HS-27A (cell line): ENCODE results near the gene PCDH12.

ENCODE experiments used
- DNase-seq: peaks from one replicate; pipeline ENCODE4 v3.0.0-alpha.2; 2012; ENCODE audit warnings: low read depth, missing footprints

Gene PCDH12

DNA sequence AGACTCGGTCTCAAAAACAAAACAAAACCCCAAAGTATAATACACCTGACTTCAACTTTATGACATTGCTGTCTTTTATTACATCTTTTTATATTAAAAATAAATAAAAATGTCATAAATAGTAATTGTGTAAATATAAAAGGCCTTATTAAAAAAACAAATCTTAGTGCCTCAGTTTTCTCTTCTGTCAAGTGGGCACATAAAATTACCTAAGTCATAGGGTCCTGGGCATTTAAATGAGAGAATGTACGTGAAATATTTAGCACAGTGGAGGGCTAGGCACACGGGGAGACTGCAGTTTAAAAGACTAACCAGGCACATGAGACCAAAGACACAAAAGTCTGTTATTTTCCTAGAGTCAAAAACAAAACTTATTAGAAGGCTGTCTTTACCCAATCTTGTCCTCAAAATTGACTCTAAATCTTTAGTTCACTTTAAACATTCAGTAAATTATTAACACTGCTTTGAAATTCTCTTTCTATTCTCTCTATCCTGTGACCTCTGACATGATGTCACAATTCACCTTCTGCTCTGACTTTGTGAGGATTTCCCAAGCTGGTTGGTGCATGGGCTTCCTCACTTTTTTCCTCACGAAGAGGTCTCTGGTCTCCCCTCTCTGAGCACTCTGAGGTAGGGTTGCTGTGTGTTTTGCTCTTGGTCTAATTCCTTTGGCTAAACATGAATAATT lies 8.4 kb upstream of the PCDH12 start:
- DNase-seq: no peak

DNA sequence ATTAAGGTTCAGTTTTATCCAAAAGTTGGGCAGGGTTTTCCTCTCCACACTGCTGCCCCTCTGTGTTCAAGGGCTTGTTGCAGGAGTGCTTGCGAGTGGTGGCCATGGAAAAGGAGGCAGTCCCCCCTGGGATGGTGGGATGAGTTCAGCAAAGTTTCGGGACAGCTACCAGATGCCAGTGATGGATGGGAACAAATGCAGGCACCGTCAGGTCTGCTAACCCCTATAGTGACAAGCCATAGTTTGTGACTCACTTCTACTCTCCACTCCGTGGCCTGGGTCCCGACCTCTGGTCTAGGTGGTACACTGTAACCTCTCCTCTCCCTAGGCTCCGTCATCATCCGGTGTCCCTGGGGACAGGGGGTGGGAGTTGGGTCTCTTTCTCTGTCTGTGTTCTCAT lies 7.1 kb upstream of the PCDH12 start:
- no peak for DNase-seq

DNA sequence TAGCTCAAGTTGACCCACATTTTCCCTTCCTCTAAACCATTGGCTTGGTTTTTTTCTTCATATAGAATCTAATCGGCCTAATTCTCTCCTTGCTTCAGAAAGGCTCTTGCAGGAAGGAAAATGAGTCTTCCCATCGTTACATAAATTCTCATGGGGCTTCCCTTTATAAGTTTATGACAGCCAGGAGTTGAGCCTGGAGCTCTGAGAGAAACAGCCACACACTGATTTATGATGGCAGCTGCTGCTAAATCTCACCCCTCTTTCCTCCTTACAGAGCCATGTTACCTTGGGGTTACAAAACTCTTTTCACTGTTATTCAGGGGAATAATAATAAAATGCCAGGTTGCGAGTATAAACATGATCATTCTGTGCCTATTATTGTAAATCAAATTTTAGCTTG lies 5.7 kb upstream of the PCDH12 start:
- DNase-seq: no peak

DNA sequence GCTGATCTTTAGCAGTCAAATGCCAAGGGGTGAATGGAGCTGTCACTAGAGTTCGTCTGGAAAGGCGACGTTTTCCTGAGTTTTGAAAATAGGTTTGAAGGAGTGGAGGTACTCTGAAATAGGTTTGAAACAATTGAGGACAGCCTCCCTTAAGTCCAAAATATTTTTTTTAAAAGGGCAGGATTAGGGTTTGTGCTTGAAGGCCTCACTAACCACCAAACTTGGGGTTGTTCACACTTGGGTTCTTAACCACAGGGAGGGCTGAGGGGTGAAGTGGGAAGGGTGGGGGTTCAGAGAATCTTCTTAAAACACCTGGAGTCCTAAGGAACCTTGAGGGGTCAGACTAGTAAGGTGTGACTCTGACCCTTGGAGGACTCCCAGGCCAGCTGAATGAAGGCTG lies 3.5 kb upstream of the PCDH12 start:
- DNase-seq: no peak

DNA sequence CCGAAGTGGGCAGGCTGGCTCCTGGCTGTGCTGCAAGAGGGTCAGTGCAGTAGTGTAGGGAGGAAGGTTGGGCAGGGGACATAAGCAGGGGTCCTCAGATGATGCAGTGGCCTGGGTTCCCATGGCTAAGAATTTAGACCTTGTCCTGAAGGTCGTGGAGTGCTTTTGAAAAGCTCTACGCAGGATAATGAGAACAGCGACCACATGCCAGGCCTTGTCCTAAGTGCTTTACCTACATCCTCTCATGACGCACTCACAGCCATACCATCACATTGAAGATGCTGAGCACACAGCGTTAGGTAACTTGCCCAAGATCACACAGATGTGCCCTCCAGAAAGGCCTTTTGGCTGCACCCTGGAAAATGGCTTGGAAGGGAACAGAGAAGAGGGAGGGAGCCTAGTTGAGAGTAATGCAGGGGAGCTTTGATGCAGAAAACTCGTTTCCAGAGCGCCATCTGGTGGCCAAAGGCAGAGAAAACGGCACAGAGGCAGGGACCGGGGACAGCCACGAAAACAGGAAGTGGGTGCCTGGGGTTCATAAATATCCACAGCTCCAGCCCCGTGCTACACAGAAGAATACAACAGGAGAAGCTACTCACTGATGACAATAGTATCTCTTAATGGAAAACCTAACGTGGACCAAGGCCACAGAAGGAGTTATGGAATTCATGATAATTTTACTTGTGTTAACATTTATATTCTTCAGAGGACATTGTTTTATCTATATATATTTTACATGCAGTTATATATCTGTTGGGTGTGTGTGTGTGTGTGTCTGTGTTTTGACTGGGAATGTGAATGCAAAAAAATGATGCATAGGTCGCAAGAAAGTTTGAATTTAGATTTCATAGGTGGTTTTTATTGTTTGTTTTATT lies 2.7 kb upstream of the PCDH12 start:
- peak; percentile 30 for DNase-seq

DNA sequence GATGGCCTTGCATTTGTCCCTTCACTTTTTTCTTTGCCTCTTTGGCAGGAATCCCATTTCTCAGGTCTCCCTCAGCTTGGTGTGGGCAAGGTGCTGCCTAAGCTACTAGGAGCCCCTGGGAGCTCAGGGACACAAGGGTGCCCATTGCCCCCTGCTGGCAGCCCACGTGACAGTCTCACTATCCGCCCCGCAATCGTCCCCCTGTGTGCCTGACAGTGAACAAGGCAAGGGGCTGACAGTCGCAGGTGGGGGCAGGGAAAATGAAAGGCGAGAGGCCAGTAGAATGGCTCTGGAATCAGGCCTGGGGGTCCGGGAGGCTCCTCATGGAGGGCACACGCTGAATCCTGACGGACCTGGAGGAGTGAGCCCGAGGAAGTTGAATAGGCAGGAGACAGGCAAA lies 2.0 kb upstream of the PCDH12 start:
- no peak for DNase-seq

DNA sequence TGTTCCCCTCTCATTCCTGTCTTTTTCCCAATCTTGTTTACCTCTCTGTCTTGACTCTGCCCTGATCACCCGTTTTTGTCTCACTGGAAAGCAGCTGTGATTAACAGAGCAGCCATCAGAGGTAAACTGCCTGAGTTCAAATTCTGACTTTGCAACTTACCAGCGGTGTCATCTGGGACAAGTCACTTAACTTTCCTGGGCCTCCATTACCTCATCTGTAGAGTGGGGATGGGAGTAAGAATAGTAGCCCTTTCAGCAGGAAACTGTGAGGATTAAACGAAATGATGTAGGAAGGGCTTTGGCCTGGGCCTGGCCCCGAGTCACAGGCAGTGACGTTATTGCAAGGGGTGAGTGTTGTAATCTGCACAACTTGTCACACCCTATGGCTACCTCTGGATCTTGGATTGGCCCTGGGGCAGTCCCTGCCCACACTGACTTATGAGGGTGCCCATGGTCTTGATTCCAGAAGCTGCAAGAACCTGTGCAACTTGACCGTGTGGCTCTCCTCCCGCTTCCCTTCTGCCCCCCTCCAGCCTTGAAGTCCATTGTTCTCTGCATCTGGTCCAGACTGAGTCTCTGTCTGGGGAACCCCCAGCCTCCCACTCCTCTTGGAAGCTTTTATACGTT lies 657 bp upstream of the PCDH12 start:
- no peak for DNase-seq

DNA sequence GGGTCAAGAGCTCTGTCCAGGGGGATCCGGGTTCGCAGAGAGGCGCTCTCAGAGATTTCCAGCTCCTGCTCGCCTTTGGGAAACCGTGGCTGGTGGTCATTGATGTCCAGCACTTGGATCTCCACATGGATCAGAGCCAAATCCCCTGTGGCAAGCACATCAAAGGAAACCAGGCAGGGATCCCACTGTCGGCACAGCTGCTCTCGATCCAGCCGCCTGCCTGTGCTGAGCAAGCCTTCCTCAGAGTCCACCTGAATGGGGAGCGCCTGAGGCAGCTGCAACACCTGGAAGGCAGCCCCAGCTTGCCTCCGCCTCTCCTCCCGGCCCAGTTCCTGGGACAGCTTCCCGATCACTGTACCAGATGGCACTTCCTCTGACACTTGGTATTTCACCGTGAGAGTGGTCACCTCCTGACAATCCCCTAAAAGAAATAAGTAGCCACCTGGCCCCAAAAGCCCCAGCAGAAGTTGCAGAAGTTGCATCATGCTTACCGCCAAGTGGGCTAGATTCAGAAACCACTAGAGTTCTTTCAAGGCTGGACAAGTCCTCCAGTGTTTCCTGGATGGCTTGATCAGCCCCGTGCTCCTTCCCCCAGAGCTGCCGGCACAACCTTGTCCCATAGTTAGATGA lies 520 bp downstream of the PCDH12 start:
- DNase-seq: no peak

DNA sequence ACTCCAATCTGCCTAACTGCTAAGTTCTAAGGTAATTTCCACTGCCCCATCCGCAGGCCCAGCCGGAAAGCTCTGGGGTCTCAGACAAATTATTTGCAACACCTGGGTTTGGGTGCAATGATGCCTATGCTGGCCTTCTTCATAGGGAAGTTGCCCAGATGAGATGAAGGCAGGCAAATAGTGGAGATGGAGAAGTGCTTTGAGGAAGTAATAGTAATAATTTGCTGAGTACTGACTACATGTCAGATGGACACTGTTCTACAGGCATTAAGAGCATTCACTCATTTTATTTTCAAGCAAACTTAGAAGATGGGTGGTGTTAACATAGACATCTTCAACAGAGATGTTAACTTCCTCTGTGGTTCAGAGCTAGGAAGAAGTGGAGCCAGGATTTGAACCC lies 3.8 kb downstream of the PCDH12 start:
- no peak for DNase-seq

DNA sequence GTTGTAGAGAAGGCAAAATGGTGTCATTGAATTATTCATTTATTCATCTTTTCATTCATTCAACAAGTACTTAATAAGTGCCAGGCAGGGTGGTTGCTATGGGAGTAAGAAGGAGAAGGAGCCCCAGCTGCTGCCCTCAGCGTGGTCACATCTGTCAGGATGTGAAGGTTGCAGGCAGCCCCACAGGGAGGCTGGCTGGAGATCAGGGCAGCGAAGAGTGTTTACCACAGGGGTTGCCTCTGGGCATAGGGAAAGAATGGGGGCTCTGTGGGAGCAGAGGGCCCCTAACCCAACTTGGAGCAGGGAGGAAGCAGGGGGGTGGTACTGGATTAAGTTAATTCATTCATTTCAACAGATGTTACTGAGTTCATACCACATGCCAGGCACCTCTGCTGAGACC lies 6.0 kb downstream of the PCDH12 start:
- DNase-seq: no peak

DNA sequence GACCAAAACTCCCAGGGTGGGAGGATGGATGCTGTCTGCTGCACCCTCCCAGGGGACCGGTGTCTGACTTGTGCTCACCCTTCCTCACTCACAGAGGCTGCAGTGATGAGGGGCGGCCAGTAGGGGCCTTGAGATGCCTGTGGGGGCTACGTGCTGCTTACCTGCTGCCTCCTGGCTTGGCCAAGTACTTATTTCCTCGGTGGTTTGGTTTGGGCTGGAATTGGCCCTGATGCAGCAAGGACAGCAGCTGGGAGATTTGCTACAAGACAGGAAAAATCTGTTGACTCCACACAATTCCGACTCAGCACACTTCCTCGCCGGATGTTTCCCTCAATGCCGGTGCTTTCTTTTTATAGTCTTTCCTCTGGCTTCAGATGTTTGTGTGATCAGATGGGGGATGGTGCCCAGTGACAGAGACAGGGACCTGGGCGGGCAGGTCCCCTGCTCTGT lies 6.6 kb downstream of the PCDH12 start:
- no peak for DNase-seq

DNA sequence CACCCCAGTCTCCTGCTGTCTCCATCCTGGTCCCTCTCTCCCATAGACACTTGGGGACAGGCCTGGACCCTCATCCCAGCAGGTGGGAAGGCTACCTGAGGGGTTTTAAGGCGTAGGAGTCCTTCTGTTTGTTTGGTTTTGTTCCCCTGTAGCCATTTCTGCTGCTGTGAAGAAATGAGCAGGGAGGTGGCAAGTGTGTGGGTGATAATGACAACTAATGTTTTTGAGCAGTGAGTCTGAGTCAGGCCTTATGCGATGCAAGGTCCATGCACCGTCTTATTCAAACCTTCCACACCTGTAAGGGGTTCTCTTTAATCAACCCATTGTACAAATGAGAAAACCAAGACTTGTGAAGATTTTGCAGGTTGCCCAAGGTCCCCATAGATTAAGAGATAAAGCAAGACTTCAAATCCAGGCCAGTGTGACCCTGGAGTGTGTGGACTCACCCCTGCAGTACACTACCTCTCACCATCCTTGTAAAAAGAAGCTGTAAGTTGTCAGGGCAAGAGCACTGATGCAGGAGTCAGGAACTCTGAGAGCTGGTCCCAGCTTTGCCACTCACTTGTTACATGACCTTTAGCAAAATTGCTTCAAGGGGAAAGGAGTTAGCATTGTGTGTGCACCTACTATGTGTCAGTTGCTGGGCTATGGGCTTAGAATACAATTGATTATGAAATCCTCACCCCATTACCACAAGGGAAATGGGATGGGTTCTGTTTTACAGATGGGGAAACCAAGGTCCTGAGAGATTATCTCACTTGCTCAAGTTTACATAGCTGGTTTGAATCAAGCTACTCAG lies 7.6 kb downstream of the PCDH12 start:
- DNase-seq: no peak

DNA sequence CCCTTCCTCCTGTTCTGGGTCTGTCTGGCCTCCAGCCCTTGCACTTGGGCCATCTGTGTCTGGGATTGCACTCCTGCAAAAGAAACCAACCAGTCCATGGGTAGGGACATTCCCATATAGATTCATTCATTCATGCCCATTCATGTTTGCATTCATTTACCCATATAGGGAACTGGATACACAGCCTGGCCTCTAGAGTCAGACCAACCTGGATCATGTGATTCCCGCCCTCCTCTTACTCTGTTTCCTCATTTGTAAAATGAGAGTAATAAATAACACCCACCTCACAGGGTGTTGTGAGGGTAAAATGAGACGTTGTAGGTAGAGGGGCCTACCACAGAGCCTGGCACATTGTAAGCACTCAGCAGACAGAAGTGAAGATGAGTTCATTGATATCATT lies 8.5 kb downstream of the PCDH12 start:
- no peak for DNase-seq

DNA sequence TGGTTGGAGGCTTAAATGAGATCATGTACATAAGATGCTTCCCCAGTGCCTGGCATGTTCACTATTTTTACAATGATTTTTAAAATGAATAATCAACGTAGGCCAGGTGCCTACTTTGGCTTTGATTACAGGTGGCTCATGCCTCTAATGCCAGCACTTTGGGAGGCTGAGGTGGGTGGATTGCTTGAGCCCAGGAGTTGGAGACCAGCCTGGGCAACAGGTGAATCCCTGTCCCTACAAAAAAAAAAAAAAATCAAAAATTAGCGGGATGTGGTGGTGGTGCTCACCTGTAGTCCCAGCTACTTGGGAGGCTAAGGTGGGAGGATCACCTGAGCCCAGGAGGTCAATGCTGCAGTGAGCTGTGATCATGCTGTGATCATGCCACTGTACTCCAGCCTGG lies 9.2 kb downstream of the PCDH12 start:
- DNase-seq: no peak

DNA sequence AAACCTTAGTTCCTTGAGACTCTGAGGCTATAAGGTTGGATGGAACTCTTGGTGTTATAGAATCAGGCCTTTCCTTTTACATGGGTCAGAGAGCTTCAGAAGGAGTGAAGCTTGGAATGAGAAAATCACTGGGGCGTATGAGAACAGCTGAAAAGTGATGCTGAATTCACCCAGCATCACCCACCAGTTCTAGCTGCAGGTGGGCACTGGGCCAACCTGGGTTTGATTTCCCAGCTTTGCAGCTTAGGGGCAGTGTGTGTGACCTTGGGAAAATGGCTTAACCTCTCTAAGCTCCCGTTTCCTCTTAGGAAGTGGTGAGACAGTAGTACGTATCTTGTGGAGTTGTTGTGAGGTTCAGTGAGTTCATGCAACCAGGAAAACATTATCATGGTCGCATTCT lies 10.7 kb downstream of the PCDH12 start:
- DNase-seq: no peak

DNA sequence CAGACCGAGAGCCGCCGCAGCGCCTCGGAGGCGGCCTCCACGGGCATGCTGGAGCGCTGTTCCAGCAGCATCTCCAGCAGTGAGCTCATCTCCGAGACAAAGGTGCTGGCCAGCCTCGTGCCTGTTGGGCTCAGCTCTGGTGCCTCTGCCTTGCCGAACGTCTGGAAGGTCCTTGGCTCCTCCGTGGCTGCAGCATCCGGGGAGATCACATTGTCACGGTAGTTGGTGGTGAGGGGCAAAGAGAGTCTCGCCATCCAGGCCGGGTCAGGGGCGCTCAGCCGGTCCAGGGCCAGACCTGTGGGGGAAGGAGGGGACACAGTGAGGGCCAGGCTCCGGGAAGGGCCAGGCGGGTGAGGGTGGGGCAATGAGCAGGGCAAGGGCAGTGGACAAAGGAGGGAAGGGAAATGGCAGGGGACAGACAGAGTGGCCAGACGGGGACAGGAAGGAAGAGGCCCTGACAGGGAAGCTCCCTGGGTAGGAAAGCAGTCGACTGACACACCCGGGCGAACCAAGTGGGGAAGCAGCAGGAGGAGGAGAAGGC lies 12.4 kb downstream of the PCDH12 start:
- no peak for DNase-seq

DNA sequence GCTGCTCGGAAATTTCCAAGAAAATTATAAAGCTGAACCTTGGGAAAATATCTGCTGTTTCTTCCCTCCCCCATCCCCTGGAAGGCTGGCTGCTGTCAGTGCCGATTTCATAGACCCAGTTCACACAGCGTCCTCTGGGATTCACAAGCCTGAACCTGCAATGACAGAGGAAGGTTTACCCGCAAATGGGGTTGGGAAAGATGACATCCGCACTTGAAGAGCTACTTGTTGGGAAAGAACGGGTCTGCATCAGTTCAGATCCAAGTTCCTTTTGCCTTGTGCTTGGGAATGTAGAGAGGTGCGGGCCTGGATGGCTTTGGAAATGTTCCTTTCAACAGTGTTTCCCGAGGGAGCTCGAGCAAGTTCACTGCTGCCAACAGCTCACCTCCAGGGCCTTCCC lies 13.9 kb downstream of the PCDH12 start:
- no peak for DNase-seq

DNA sequence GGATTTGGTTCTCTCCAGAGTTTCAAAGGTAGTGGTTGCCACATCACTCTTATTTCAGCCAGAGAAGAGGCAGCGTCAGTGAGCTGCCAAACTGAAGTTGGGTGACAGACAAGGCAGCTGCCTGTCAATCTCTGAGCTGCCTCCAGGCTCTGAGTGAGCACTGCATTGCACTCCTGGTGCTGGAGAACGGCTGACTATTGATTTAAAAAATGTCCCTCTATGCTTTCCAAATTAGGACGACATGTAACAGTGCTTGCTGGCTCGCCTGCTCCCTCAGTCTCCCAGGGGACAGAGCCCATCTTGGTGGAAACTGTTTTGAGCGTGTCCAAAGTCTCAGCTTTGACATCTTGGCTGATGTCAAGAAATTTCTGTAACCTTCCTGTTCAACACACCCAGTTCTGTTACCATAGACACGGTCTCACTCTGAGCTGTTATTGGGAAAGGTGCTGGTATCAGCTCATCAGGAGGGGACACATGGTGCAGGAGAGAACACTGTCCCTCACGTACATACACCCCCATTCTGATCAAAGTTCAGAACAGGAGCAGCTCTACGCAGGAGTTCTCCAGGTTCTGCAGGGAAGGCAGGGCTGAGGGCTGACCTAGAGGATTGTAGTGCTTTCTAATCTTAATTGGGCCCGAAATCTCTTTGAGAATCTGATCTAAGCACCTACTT lies 15.7 kb downstream of the PCDH12 start:
- DNase-seq: no peak

DNA sequence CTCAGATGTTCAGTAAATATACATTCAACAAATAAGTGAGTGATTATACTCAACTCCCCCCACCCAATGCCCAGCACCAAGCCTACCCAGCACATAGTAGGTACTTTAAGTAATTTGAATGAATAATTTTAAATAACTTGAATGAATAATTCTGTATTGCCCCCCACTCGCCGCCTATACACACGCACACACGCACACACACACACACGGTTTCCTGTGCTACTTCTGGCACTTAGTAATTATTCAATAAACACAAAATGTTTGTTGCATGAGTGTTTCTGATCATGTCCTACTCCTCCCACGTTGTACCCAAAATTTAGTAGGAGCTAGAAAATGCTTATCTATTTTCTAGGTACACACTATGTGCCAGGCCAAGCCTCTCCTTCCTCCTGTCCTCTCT lies 16.2 kb downstream of the PCDH12 start:
- DNase-seq: no peak

DNA sequence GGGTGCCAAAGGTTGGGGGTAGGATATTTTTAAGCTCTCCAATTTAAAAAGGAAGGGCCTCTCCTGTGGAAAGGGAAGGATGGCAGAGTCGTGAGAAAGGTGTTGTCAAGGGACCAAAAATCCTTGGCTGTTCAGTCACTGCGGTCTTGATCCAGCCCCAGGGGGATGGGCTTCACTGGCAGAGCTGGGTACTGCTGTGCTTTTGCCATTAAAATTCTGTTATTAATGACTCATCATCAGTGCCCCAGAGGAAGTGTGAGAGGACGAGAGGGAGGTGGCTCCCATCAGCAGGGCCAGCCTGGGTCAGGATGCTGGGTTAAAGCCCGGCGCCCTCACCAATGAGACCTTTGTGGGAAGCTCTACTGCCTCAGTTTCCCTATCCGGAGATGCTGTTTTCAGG lies 16.7 kb downstream of the PCDH12 start:
- DNase-seq: no peak

DNA sequence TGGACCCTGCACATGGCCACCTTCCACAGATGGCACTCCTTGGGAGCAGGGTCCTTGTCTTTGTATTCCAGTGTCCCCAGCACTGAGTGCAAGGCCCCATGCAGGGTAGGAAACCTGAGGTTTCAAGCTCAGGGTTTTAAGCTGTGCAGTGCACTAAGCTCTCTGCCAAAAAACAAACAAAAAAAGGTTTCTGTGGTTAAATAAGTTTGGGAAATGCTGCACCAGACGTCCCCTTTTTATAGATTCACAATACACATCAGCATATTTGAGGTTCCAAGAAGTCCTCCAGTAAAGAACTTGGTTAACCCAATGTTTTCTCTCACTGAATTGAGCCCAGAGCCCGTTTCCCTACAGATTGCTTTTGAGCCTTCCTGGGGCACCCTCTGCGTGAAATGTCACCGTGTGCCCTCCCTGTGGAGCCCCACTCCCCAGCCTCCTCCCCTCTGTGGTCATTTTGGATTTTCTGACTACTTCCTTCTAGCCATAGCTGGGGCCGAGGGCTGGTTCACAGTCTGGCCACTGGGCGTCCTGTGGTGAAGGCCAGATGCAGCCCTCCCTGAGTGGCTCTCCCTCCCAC lies 17.2 kb downstream of the PCDH12 start:
- DNase-seq: no peak
